GM12878 (cell line): ENCODE data around the gene SLC25A44. TPM values are rescaled to one million over a fixed set of nuclear protein-coding genes. Genes with fewer than 3 reads are reported as not detected.
A peak's percentile ranks its signal among the peaks of the same experiment; 100 is the strongest.

Experiments used
- KDM1A ChIP-seq: fragments of 200-600 bp; sonication (generic); IDR thresholded peaks from 2 replicates; pipeline ENCODE4 v1.6.1; 2016; ENCODE audit warnings: borderline replicate concordance
- MTA2 ChIP-seq: fragments of 450-650 bp; IDR thresholded peaks from 2 replicates; pipeline ENCODE4 v1.6.1; 2016; ENCODE audit warnings: low read depth, mild to moderate bottlenecking, moderate library complexity
- NFYB ChIP-seq: IDR thresholded peaks from 2 replicates; pipeline ENCODE4 v1.6.1; 2011; ENCODE audit warnings: low read depth, mild to moderate bottlenecking, low read length, improper control_type of control experiment, moderate library complexity; ENCODE audit not compliant: insufficient read depth
- RAD21 ChIP-seq: IDR thresholded peaks from 2 replicates; pipeline ENCODE4 v1.6.1; 2011; ENCODE audit warnings: mild to moderate bottlenecking, low read depth, low read length, moderate library complexity; ENCODE audit not compliant: insufficient read depth
- RB1 ChIP-seq: fragments of 450-650 bp; formaldehyde crosslinking; IDR thresholded peaks from 2 replicates; pipeline ENCODE4 v1.6.1; 2017; ENCODE audit warnings: mild to moderate bottlenecking, borderline replicate concordance
- RCOR1 ChIP-seq: conservative IDR thresholded peaks from 2 replicates; pipeline ENCODE4 v1.6.1; 2012; ENCODE audit warnings: low read depth, low read length, improper control_type of control experiment
- SMAD1 ChIP-seq: fragments of 450-650 bp; IDR thresholded peaks from 2 replicates; pipeline ENCODE4 v1.6.1; 2018; ENCODE audit warnings: mild to moderate bottlenecking, low read depth; ENCODE audit not compliant: partially characterized antibody
- SPI1 ChIP-seq: IDR thresholded peaks from 2 replicates; pipeline ENCODE4 v1.6.1; 2011; ENCODE audit warnings: low read depth, mild to moderate bottlenecking, low read length, moderate library complexity, borderline replicate concordance; ENCODE audit not compliant: insufficient read depth
- SUZ12 ChIP-seq: fragments of 200-600 bp; sonication (generic); IDR thresholded peaks from one replicate; pipeline ENCODE4 v1.6.1; 2018; ENCODE audit warnings: antibody characterized with exemption, mild to moderate bottlenecking; ENCODE audit not compliant: unreplicated experiment
- WRNIP1 ChIP-seq: IDR thresholded peaks from 2 replicates; pipeline ENCODE4 v1.6.1; 2011; ENCODE audit warnings: low read depth, low read length, improper control_type of control experiment, borderline replicate concordance
- YY1 ChIP-seq: IDR thresholded peaks from 2 replicates; pipeline ENCODE4 v1.6.1; 2011; ENCODE audit warnings: low read depth, mild to moderate bottlenecking, low read length
- ZNF384 ChIP-seq: IDR thresholded peaks from 2 replicates; pipeline ENCODE4 v1.6.1; 2012; ENCODE audit warnings: low read depth, mild to moderate bottlenecking, low read length, improper control_type of control experiment, borderline replicate concordance
- polyA plus RNA-seq, 11 experiments: library from polyadenylated mRNA; depleted of rRNA in 4 of 11; unstranded in 6 of 11; stranded (reverse) in 5 of 11; fragments of >200 nt; fragmentation: Nextera tagmentation in 4 of 11; fragmentation: Illumina TruSeq in 1 of 11; extraction: Ambion mirVana in 4 of 11; extraction: Trizol in 1 of 11; gene quantifications; 1 replicate in 1 of 11; 2 replicates in 10 of 11; pipeline versions ENCODE4 v1.2.1 to v1.2.3, GENCODE V29; 2011 to 2016; ENCODE audit warnings: inconsistent platforms in 2 of 11, missing spikeins in 2 of 11, low read depth in 1 of 11
- total RNA-seq, 4 experiments: library from RNA; depleted of rRNA in 3 of 4; stranded (reverse); fragments of >200 nt in 3 of 4; fragmentation: Illumina TruSeq in 1 of 4; extraction: Trizol in 1 of 4; gene quantifications; 2 replicates each; pipeline versions ENCODE4 v1.2.1 to v1.2.3, GENCODE V29; 2013 to 2021
- TF ChIP-seq, protein P1 (sequence below): fragments of 450-650 bp; IDR thresholded peaks from 2 replicates; pipeline ENCODE4 v1.6.1; 2017; ENCODE audit warnings: borderline replicate concordance
- TF ChIP-seq, protein P2 (sequence below): IDR thresholded peaks from 2 replicates; pipeline ENCODE4 v1.6.1; 2011; ENCODE audit warnings: low read depth, mild to moderate bottlenecking, low read length, moderate library complexity, borderline replicate concordance; ENCODE audit errors: extremely low read depth
- TF ChIP-seq, protein P3 (sequence below): IDR thresholded peaks from 2 replicates; pipeline ENCODE4 v1.6.1; 2012; ENCODE audit warnings: improper control_type of control experiment, low read depth, low read length; ENCODE audit not compliant: insufficient replicate concordance
- TF ChIP-seq, protein P4 (sequence below): IDR thresholded peaks from 2 replicates; pipeline ENCODE4 v1.6.1; 2012; ENCODE audit warnings: low read depth, low read length, improper control_type of control experiment
- TF ChIP-seq, protein P5 (sequence below): fragments of 450-650 bp; conservative IDR thresholded peaks from 2 replicates; pipeline ENCODE4 v1.6.1; 2017; ENCODE audit warnings: mild to moderate bottlenecking, moderate library complexity
- TF ChIP-seq, protein P6 (sequence below): IDR thresholded peaks from 2 replicates; pipeline ENCODE4 v1.6.1; 2011; ENCODE audit warnings: borderline replicate concordance, low read depth, mild to moderate bottlenecking, moderate library complexity, low read length; ENCODE audit not compliant: insufficient read depth, poor library complexity, severe bottlenecking

The SLC25A44 gene
- total and polyA plus RNA-seq, 10 of the 15 experiments (the other 5 are each of a cell fraction or from before 2014, with no cell fraction given): 7.1 to 43.3 (median 30.4) TPM

DNA sequence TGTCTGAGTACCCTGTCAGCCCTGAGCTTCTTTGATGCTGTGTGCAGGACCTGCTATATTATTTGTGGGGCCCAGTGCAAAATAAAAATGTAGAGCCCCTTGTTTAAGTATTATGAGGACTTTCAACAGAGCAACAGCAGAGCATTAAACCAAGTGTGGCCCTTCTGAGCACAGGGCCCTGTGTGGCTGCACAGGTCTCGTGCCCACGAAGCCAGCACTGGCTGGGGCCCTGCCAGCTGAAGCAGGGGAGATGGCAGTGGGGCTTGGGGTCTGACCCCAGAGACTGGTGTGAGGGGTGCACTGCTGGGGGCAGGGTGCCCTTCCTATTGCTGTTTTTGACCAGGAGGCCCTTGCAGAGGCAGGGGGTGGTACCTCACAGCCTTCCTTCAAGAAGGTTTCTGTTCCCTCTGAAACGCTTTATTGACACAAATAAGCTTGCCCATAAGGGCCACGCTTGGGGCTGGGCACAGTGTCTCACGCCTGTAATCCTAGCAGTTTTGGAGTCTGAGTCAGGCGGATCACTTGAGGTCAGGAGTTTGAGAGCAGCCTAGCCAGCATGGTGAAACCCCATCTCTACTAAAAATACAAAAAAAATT is 42.7 kb upstream of the SLC25A44 start (continued):
- TF ChIP-seq SUZ12: no peak
- TF ChIP-seq, protein P1, sequence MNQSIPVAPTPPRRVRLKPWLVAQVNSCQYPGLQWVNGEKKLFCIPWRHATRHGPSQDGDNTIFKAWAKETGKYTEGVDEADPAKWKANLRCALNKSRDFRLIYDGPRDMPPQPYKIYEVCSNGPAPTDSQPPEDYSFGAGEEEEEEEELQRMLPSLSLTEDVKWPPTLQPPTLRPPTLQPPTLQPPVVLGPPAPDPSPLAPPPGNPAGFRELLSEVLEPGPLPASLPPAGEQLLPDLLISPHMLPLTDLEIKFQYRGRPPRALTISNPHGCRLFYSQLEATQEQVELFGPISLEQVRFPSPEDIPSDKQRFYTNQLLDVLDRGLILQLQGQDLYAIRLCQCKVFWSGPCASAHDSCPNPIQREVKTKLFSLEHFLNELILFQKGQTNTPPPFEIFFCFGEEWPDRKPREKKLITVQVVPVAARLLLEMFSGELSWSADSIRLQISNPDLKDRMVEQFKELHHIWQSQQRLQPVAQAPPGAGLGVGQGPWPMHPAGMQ: no peak
- TF ChIP-seq SPI1: peak; percentile 72; the same call in 1 of the 2 replicates
- TF ChIP-seq YY1: no peak
- no peak for TF ChIP-seq WRNIP1
- TF ChIP-seq MTA2: peak; percentile 56; the same call in 1 of the 2 replicates
- no peak for TF ChIP-seq RAD21
- TF ChIP-seq RB1: no peak
- no peak for TF ChIP-seq NFYB
- TF ChIP-seq, protein P2, sequence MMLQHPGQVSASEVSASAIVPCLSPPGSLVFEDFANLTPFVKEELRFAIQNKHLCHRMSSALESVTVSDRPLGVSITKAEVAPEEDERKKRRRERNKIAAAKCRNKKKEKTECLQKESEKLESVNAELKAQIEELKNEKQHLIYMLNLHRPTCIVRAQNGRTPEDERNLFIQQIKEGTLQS: no peak
- TF ChIP-seq, protein P3, sequence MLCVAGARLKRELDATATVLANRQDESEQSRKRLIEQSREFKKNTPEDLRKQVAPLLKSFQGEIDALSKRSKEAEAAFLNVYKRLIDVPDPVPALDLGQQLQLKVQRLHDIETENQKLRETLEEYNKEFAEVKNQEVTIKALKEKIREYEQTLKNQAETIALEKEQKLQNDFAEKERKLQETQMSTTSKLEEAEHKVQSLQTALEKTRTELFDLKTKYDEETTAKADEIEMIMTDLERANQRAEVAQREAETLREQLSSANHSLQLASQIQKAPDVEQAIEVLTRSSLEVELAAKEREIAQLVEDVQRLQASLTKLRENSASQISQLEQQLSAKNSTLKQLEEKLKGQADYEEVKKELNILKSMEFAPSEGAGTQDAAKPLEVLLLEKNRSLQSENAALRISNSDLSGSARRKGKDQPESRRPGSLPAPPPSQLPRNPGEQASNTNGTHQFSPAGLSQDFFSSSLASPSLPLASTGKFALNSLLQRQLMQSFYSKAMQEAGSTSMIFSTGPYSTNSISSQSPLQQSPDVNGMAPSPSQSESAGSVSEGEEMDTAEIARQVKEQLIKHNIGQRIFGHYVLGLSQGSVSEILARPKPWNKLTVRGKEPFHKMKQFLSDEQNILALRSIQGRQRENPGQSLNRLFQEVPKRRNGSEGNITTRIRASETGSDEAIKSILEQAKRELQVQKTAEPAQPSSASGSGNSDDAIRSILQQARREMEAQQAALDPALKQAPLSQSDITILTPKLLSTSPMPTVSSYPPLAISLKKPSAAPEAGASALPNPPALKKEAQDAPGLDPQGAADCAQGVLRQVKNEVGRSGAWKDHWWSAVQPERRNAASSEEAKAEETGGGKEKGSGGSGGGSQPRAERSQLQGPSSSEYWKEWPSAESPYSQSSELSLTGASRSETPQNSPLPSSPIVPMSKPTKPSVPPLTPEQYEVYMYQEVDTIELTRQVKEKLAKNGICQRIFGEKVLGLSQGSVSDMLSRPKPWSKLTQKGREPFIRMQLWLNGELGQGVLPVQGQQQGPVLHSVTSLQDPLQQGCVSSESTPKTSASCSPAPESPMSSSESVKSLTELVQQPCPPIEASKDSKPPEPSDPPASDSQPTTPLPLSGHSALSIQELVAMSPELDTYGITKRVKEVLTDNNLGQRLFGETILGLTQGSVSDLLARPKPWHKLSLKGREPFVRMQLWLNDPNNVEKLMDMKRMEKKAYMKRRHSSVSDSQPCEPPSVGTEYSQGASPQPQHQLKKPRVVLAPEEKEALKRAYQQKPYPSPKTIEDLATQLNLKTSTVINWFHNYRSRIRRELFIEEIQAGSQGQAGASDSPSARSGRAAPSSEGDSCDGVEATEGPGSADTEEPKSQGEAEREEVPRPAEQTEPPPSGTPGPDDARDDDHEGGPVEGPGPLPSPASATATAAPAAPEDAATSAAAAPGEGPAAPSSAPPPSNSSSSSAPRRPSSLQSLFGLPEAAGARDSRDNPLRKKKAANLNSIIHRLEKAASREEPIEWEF: no peak
- no peak for TF ChIP-seq KDM1A
- no peak for TF ChIP-seq ZNF384
- TF ChIP-seq RCOR1: no peak
- TF ChIP-seq, protein P4, sequence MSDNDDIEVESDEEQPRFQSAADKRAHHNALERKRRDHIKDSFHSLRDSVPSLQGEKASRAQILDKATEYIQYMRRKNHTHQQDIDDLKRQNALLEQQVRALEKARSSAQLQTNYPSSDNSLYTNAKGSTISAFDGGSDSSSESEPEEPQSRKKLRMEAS: peak; percentile 63; the same call in 1 of the 2 replicates
- TF ChIP-seq, protein P5, sequence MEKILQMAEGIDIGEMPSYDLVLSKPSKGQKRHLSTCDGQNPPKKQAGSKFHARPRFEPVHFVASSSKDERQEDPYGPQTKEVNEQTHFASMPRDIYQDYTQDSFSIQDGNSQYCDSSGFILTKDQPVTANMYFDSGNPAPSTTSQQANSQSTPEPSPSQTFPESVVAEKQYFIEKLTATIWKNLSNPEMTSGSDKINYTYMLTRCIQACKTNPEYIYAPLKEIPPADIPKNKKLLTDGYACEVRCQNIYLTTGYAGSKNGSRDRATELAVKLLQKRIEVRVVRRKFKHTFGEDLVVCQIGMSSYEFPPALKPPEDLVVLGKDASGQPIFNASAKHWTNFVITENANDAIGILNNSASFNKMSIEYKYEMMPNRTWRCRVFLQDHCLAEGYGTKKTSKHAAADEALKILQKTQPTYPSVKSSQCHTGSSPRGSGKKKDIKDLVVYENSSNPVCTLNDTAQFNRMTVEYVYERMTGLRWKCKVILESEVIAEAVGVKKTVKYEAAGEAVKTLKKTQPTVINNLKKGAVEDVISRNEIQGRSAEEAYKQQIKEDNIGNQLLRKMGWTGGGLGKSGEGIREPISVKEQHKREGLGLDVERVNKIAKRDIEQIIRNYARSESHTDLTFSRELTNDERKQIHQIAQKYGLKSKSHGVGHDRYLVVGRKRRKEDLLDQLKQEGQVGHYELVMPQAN: no peak
- no peak for TF ChIP-seq SMAD1
- TF ChIP-seq, protein P6, sequence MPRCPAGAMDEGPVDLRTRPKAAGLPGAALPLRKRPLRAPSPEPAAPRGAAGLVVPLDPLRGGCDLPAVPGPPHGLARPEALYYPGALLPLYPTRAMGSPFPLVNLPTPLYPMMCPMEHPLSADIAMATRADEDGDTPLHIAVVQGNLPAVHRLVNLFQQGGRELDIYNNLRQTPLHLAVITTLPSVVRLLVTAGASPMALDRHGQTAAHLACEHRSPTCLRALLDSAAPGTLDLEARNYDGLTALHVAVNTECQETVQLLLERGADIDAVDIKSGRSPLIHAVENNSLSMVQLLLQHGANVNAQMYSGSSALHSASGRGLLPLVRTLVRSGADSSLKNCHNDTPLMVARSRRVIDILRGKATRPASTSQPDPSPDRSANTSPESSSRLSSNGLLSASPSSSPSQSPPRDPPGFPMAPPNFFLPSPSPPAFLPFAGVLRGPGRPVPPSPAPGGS: no peak
